NOMO-1 (cell line): ENCODE results near the gene OASL.
"Not testable (repeated sequence)": the region's sequence is repeated elsewhere in the genome, so short reads cannot be mapped to it uniquely, and the experiment has no call there.

Experiments used
- DNase-seq, 2 experiments: peaks; one replicate each; lab custom pipeline; 2025; ENCODE audit not compliant: unreplicated experiment in 2 of 2; lab: John Stamatoyannopoulos, UW

The OASL gene, protein sequence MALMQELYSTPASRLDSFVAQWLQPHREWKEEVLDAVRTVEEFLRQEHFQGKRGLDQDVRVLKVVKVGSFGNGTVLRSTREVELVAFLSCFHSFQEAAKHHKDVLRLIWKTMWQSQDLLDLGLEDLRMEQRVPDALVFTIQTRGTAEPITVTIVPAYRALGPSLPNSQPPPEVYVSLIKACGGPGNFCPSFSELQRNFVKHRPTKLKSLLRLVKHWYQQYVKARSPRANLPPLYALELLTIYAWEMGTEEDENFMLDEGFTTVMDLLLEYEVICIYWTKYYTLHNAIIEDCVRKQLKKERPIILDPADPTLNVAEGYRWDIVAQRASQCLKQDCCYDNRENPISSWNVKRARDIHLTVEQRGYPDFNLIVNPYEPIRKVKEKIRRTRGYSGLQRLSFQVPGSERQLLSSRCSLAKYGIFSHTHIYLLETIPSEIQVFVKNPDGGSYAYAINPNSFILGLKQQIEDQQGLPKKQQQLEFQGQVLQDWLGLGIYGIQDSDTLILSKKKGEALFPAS

DNA sequence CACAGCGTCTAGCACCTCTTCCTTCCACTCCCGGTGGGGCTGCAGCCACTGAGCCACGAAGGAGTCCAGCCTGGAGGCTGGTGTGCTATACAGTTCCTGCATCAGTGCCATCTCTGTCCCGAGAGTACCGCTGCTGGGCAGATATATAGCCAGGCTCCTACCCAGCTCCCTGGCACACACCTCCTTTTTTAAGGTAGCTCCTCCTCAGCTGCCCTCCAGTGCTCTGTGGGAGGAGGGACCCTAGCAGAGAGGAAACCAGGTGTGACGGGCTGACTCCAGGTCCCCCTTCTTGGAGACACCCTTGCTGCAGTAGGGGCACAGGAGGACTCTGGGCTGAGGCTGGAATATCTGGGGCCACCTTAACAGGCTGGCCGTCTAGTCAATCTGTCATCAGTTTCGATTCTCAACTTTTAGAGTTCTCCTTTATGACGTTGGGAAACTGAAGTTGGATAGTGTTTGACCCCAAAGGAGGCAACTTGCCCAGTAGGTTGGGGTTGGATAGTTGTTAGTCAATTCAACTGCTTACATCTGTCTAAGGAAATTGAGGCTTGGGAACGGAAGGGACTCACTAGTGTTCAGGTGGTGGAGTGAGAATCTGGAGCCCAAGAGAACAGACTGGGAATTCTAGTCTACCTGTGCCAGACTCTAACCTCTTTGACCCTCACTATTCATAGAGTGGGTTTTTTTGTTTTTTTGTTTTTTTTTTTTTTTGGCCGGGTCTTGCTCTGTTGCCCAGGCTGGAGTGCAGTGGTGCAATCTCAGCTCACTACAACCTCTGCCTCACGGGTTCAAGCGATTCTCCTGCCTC is at the start of gene OASL:
OASL (minus strand) TSS at position 386 of the 808 bp plus-strand sequence; CDS start at position 111, 275 bp downstream.
- peak; percentile 75 to 85 for DNase-seq

DNA sequence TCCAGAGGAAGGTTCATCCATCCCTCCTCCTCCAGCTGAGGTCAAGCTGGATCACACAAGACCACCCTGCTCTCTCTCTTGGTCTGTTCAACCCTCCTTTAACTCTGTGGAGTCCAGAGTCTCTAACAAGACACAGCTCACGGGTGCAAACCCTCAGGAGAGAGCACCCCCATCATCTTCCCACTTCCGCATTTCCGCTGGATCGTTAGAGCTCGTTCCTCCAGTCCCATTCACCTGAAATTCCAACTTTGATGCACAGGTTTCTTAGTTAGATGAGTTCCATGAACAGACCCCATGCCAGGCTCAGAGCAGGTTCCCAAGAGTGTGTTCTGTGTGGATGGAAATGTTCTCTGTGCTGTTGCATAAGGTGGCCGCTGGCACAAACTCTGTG is 49.1 kb upstream of the OASL start:
- DNase-seq = no peak

DNA sequence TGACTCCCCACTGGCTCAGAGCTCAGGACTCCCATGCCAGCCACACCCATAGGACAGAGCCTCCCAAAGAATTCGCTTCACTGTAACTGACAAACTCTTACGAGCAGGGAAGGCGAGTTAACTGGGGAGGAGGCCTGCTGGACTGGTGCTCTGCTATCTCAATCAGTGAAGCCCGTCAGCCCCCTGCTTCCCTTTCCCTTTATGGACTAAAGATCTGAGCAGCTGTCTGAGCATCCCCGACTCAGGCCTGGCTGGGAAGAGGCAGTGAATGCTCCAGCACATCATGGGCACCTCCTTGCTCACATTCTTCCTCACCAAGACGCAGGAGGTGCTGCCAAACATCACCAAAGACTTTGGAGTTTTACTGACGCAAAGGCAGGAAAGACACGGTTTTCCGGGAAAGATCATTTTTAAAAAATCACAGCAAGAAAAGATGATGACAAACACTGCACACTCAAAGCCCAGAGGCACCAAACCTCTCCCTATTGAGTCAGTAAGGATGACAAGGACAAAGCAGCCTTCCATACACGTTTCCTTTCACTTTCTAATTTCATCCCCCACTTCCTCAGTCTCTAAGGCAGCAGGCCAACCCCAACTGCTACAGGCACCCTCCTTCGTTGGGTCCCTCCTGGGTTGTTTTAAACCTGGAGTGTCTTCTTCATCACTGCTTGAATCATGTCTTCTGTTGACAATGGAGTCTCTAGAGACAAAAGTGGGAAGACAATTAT is 48.6 kb upstream of the OASL start:
- no peak for DNase-seq

DNA sequence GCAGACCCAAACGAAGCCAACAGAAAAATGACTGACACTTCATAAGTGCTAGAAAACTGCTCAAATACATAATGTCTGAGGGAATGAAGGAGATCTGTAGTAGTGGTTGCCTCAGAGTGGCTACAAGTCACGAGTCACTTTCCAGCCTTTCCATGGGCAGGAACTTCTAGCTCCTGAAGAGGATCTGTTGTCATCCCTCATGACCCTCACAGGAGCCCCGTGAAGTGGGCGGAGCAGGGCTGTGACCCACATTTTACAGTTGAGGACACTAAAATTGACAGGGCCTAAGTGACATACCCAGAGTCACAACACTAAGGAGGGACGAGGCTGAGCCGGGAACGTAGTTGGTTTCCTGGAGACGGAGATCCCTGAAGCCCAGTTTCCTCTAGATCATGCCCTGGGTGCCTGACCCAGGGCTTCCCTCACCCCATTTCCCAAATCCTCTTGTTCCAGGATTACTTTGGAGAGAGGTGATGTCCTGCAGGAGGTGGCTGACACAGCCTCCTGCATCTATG is 47.8 kb upstream of the OASL start:
- DNase-seq = no peak

DNA sequence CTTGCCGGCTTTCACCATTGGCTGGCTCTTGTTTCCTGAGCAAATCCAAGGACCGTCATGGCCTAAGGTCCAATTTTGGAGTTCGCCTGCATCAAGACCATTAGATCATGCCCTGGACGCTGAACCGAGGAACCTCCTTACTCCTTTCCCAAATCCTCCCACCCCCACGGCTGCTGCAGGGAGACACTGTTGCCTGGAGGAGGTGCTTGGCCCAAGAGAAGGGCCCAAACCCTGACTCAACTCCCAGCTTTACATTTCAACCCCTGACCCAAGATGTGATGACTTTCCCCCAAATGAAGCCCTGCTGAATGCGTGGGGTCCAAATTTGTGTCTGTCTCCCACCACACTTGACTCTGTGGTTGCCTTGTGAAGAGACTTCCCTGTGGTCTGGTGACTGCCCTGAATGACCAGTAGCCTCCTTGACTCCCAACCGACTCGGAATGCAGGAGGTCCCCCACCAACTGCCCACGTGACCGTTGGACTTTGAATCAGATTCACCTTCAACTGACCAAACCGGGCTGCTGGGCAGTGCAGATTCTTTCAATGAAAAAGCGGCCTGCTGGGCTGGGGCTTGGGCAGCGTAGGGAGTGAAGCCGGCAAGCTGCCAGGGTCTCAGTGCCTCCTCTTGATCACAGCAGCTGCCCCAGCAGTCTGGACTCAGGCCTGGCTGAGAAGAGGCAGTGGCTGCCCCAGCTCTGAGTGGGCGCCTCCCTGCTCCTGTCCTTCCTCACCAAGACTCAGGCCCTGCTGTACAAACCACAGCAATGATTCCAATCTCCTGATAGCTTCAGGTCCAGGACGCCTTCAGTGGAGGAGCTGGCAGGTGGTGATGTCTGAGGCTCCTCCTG is 46.7 kb upstream of the OASL start:
- no peak for DNase-seq

DNA sequence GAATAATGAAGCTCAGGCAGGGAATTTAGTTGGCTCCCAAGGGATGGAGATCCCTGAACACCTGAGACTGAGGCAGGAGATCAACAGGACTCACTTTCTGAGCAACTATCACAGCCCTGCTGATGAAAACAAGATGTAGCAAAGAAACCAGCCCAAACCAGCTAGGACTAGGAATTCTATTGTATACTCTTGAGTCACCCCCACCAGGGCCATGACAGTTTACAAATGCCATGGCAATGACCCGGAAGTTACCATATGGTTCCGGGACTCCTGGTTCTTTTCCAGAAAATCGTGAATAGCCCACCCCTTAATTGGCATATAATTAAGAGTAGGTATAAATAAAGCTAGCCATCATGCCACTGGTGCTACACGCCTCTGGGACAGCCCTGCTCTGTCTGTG is 46.0 kb upstream of the OASL start:
- no peak for DNase-seq

DNA sequence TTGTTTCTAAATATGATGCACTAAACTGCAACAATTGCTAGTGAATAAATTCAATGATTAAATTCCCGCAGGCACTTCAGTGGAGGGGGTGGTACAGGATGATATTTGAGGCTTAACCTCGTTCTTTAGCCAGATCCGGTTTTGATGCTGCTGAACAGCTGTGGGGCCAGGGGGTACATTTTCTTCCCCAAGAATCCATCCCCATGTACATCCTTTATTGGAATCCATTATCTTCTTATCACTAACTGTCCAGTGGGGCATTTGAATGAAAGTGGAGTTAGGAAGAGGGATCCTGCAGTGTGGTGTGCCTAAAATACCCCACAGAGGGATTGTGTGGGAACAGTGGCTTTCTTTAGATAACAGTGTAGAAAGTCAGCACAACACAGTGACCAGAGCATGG is 45.2 kb upstream of the OASL start:
- DNase-seq = no peak

DNA sequence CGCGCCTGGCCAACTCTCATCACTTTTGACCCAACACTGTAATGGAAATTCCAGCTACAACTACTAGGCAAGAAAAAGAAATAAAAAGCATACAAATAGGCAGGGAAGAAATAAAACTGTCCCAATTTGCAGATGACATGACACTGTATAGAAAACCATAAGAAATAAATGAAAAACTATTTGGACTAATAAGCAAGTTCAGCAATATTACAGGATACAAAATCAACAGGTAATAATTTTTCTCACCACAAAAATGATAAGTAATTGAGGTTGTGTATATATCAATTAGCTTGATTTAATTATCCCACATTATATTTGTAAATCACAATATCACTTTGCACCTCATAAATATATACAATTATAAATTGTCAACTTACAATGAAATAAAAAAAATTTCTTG is 41.9 kb upstream of the OASL start:
- DNase-seq = no peak

DNA sequence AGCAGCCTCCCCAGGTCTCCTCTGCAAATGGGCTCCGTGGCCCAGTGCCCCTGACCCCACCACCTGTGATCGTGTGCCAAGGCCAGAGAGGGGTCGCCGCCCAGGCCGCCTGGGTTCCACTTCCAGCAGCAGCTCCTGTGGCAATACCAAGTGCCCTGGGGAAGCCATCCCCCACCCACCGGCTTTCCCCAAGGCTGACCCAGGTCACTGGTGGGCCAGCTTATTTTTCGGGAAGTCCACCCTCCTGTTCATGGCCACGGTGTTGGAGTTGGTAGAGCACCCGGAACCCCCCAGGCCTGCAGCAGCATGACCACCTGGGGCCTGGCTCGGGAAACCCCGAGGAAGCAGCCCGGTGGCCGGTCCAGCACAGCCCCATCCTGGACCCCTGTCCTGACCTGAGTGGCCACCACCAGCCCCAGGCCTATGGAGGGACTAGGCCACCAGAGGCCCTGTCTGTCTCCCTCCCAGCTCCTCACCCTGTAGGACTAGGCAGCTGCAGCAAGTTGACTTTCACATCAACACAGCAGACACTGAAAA is 40.8 kb upstream of the OASL start:
- no peak for DNase-seq

DNA sequence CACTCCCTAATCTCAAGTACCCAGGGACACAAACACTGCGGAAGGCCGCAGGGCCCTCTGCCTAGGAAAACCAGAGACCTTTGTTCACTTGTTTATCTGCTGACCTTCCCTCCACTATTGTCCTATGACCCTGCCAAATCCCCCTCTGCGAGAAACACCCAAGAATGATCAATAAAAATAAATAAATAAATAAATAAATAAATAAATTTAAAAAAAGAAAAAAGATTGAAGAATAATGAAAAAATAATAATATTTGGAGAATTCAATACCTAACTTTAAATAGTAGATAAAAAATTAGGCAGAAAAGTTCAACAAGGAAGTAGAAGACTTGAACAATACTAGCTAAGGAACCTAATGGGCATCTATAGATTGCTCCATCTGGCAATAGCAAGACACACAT is 38.4 kb upstream of the OASL start:
- DNase-seq = not testable (repeated sequence)

DNA sequence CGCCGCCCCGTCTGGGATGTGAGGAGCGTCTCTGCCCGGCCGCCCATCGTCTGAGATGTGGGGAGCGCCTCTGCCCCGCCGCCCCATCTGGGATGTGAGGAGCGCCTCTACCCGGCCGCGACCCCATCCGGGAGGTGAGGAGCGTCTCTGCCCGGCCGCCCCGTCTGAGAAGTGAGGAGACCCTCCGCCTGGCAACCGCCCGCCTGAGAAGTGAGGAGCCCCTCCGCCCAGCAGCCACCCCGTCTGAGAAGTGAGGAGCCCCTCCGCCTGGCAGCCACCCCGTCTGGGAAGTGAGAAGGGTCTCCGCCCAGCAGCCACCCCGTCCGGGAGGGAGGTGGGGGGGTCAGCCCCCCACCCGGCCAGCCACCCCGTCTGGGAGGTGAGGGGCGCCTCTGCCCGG is 36.9 kb upstream of the OASL start:
- not testable (repeated sequence) for DNase-seq

DNA sequence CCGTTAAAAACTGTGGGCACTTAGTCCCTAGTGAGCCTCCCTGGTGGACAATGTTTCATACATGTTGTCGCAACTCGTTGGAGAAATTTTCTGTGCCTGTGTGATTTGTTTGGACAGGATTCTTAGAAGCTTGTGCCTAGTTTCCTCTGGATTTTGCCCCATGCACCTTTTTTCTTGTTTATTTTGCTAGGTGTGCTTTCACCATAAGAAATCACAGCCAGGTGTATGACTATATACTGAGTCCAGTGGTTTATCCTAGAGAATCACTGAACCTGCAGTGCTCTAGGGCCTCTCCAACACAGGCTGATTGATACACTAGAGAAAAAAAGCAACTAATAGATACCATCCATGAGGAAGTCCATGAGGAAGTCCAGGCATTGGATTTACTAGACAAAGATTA is 33.1 kb upstream of the OASL start:
- DNase-seq = no peak

DNA sequence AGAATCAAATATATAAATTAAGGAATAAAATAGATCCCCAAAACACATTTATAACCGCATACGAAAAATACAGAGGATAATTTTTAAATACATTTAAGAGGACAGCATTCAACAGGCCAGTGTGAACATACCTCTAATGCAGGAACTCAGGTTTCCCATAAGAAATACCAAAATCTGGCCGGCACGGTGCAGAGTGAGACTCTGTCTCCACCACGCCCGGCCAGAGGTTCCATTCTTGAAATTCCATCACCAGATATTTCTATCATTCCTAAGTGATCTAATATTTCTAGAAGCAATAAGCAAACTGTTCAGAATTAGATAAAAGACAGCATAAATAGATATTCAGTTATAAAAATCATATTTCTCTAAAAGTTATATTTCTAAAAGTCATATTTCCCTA is 30.2 kb upstream of the OASL start:
- no peak for DNase-seq

DNA sequence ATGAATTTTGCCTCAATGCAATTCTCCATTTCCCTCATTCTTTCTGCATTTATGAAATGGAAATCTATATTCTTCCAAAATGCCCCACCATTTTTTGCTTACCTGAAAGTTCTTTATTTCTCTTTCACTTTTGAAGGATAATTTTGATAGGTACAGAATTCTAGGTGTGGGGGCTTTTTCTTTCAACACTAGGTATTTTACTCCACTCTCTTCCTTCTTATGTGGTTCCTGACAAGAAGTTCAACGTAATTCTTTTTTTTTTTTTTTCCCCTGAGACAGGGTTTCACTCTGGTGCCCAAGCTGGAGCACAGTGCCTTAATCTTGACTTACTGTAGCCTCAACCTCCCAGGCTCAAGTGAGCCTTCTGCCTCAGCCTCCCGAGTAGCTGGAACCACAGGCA is 26.3 kb upstream of the OASL start:
- DNase-seq = no peak

DNA sequence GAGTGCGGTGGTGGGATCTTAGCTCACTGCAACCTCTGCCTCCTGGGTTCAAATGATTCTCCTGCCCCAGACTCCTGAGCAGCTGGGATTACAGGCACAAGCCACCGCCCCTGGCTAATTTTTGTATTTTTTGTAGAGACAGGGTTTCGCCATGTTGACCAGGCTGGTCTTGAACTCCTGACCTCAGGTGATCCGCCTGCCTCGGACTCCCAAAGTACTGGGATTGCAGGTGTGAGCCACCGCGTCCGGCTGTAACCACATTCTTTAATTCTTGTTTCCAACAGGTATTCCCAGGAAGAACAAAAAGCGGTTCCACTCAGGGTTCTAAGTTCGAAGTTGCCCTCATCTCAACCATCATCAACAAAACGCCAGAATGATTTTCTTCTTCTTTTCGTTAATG is 25.5 kb upstream of the OASL start:
- not testable (repeated sequence) for DNase-seq

DNA sequence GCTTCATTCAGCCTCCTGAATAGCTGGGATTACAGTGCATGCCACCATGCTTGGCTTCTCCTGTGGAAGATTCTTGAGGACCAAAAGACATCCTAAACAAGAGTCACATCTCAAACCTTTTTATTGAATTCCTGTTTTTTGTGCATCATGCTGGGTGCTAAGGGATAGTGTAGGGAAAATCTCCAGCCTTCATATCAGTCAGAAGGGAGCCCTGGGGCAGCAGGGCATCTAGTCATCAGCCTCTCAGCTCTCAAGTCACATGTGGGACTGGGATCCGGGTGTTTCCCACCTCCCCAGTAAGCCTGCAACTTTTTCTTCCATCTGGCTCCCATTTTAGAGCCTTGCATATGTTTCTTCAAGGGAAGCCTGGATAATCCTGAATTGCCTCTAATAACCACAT is 25.1 kb upstream of the OASL start:
- no peak for DNase-seq

DNA sequence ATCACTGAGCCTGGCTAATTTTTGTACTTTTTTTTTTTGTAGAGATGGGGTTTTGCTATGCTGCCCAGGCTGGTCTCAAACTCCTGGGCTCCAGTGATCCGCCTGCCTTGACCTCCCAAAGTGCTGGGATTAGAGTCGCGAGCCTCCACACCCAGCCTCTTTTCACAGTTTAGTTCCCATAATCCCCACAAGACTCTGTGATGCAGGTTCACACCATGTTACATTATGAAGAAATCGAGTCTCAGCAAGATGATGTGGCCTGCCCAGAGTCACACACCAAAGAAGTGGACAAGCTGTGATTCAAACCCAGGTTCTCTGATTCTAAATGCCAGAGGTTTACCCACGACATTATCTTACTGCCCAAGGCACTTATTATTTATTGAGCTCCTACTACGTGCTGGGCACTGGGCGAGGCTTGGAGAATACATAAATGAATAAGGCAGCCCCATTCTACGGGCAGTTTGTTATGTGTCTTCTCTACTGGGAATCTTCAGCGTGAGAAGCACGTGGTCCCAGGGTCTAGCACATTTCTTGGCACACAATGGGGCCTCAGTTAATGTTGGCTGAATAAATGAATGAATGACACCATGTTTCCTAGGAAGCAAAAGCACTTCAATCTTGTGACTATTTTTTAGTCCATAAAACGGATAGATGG is 23.5 kb upstream of the OASL start:
- DNase-seq = no peak

DNA sequence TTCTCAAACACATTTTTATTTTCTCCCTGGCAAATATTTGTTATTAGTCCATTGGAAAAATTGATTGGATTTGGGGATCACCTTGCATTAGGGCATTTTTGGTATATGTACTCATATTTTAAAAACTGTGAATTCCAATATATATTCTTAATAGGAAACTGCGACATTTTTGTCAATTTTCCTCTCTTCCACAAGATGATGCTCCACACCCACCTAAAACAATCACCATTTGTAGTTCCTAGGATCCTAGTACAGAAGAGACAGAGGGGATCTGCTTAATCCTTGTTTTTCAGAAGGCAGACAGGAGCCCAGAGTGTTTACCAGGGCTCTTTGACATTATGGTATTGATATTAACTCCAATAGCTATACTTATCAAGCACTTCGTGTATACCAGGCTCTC is 22.8 kb upstream of the OASL start:
- DNase-seq = peak; percentile 5 to 36
